ENCODE measurements around the gene RAB14. TPM values are rescaled to one million over a fixed set of nuclear protein-coding genes. Genes with fewer than 3 reads are reported as not detected.
A peak's percentile ranks its signal among the peaks of the same experiment; 100 is the strongest.

Gene RAB14
- total and polyA plus RNA-seq, 2 donors from 2014 or later, result 48.0 to 78.6 TPM

DNA sequence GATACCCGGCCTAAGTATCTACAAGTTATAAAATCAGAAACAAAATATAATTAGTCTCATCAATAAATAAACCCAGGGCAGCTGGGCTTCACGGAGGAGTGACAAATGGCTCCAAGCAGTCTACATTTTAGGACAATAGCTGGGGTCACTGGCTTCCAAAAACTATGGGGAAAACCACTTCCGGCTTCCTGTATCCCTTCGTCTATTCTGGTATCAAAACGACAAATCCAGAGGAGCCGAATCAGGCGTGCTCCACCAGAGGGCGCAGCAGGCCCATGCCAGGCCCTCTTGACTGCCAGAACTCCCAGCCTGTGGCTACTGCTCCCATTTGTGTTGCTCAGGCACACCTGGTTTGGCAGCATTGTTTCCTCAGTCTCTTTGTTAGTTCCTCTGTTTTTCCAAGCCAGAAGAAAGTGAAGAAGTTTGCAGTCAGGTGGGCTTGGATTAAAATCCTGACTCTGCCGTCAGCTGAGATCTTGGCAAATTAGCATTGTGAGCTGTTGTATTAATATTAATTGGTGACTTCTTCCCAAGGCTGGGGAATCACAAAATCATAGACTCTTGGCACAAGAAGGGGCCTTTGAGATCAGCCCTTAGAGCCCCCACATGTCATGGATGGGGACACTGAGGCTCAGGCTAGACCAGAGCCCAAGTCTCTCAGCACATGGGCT, 11.6 kb upstream of the RAB14 start:
- intact Hi-C loops (cut with DNase I), result loop anchor here (10.0 kb wide), 1 partner anchor 182 kb away; no protein-coding TSS in a partner anchor
- DNase-seq (peak; percentile 92 to 95 (median 92)), FAIRE-seq (no peak)
- no peaks in the 10 kb centered on the region for H3K36me3 ChIP-seq (ENCODE audit: control insufficient read depth in 2 of 3, insufficient read depth in 3 of 3, low read length in 3 of 3)
- H3K4me1 ChIP-seq (ENCODE audit: control insufficient read depth in 2 of 3, insufficient read depth in 2 of 3, low read depth in 1 of 3, low read length in 3 of 3), result no peaks in the 10 kb centered on the region
- H3K9me3 ChIP-seq (ENCODE audit: control insufficient read depth in 2 of 3, insufficient read depth in 1 of 3, low read length in 3 of 3), result no peaks in the 10 kb centered on the region
- H3K27ac ChIP-seq (ENCODE audit: low read depth in 2 of 2, low read length in 2 of 2), result no peak overlapping the region
- H3K9ac ChIP-seq (ENCODE audit: low read length in 3 of 3), result peak overlapping the region in 1 of 3 donors; percentile 23
- no peaks in the 10 kb centered on the region for H3K27me3 ChIP-seq (ENCODE audit: control insufficient read depth, insufficient read depth, low read length)
- H3K4me3 ChIP-seq (ENCODE audit: low read length in 3 of 3), result no peak overlapping the region
- TF ChIP-seq, protein P1, sequence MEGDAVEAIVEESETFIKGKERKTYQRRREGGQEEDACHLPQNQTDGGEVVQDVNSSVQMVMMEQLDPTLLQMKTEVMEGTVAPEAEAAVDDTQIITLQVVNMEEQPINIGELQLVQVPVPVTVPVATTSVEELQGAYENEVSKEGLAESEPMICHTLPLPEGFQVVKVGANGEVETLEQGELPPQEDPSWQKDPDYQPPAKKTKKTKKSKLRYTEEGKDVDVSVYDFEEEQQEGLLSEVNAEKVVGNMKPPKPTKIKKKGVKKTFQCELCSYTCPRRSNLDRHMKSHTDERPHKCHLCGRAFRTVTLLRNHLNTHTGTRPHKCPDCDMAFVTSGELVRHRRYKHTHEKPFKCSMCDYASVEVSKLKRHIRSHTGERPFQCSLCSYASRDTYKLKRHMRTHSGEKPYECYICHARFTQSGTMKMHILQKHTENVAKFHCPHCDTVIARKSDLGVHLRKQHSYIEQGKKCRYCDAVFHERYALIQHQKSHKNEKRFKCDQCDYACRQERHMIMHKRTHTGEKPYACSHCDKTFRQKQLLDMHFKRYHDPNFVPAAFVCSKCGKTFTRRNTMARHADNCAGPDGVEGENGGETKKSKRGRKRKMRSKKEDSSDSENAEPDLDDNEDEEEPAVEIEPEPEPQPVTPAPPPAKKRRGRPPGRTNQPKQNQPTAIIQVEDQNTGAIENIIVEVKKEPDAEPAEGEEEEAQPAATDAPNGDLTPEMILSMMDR (IDR thresholded peaks at IDR 0.05; ENCODE audit: borderline replicate concordance, extremely low read depth, insufficient read depth), result peak; percentile 98

- H3K9ac ChIP-seq (ENCODE audit: low read length in 3 of 3), result no peak overlapping the region
- FAIRE-seq, result no peak
- no peak overlapping the region for H3K4me3 ChIP-seq (ENCODE audit: low read length in 3 of 3)
- no peak for DNase-seq
- no peaks in the 10 kb centered on the region for H3K9me3 ChIP-seq (ENCODE audit: control insufficient read depth in 2 of 3, insufficient read depth in 1 of 3, low read length in 3 of 3)
- H3K36me3 ChIP-seq (ENCODE audit: control insufficient read depth in 2 of 3, insufficient read depth in 3 of 3, low read length in 3 of 3), result no peaks in the 10 kb centered on the region
- intact Hi-C loops (cut with DNase I), result loop anchor here (10.0 kb wide), 1 partner anchor 184 kb away; no protein-coding TSS in a partner anchor
- H3K27ac ChIP-seq (ENCODE audit: low read depth in 2 of 2, low read length in 2 of 2), result no peak overlapping the region
- H3K27me3 ChIP-seq (ENCODE audit: control insufficient read depth, insufficient read depth, low read length), result no peaks in the 10 kb centered on the region
- H3K4me1 ChIP-seq (ENCODE audit: control insufficient read depth in 2 of 3, insufficient read depth in 2 of 3, low read depth in 1 of 3, low read length in 3 of 3), result no peaks in the 10 kb centered on the region
- TF ChIP-seq, protein P1 (IDR thresholded peaks at IDR 0.05; ENCODE audit: borderline replicate concordance, extremely low read depth, insufficient read depth), result no peak
Observed at GRCh38 chr9:121210536-121210935, 8.9 kb upstream of the RAB14 start.

DNA sequence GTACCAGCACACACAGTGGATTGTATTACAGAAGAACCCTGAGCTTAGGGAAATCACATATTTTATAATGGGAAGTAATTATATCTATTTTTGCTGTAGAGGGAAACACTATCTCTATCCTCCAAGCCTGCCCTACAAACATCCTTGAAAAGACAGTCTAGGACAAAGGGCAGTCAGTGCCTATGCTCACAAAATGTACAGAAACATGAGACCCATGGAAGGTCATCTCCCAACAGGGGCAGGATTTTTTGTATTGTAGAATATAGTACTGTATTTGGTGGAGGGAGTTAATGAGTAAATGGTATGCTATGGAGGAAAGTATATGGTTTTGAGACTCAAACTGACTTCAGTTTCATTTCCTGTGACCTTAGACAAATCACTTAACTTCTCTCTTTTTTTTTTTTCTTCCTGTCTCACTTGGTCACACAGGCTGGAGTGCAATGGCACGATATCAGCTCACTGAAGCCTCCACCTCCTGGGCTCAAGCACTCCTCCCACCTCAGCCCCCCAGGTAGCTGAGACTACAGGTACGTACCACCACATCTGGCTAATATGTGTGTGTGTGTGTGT, 5.8 kb upstream of the RAB14 start:
- no peaks in the 10 kb centered on the region for H3K4me1 ChIP-seq (ENCODE audit: control insufficient read depth in 2 of 3, insufficient read depth in 2 of 3, low read depth in 1 of 3, low read length in 3 of 3)
- no peaks in the 10 kb centered on the region for H3K27me3 ChIP-seq (ENCODE audit: control insufficient read depth, insufficient read depth, low read length)
- no peaks in the 10 kb centered on the region for H3K9me3 ChIP-seq (ENCODE audit: control insufficient read depth in 2 of 3, insufficient read depth in 1 of 3, low read length in 3 of 3)
- intact Hi-C loops (cut with DNase I), result no loop called here
- DNase-seq, result no peak
- H3K4me3 ChIP-seq (ENCODE audit: low read length in 3 of 3), result no peak overlapping the region
- no peak overlapping the region for H3K9ac ChIP-seq (ENCODE audit: low read length in 3 of 3)
- TF ChIP-seq, protein P1 (IDR thresholded peaks at IDR 0.05; ENCODE audit: borderline replicate concordance, extremely low read depth, insufficient read depth), result no peak
- no peaks in the 10 kb centered on the region for H3K36me3 ChIP-seq (ENCODE audit: control insufficient read depth in 2 of 3, insufficient read depth in 3 of 3, low read length in 3 of 3)
- FAIRE-seq, result no peak
- H3K27ac ChIP-seq (ENCODE audit: low read depth in 2 of 2, low read length in 2 of 2), result no peak overlapping the region

Data from kidney (tissue), 14 donors.